Measurements from ENCODE around the gene NSRP1. TPM values are rescaled to one million over a fixed set of nuclear protein-coding genes. Genes with fewer than 3 reads are reported as not detected.
A peak's percentile ranks its signal among the peaks of the same experiment; 100 is the strongest.

Gene NSRP1
- total and polyA plus RNA-seq, 2 of the 13 experiments (the other 11 are each of a cell fraction or from before 2014, with no cell fraction given): 7.0 to 14.3 TPM

GRCh38 chr17:30222721-30223175 lies 106.1 kb downstream of the NSRP1 start (continued):
- TF ChIP-seq ZNF784 (CRISPR knock-in tag; IDR thresholded peaks at IDR 0.05; ENCODE audit: borderline replicate concordance): 0 out of 2 replicates have a peak, but pooled peaks have one; percentile 37
- no peak for TF ChIP-seq ZNF335 (CRISPR knock-in tag; IDR thresholded peaks at IDR 0.05)
- no peak for TF ChIP-seq ZBTB43 (CRISPR knock-in tag; conservative IDR thresholded peaks at IDR 0.05)
- 0 out of 2 replicates have a peak, but pooled peaks have one; percentile 32 for TF ChIP-seq RXRA (CRISPR knock-in tag; IDR thresholded peaks at IDR 0.05)
- TF ChIP-seq ZNF546 (CRISPR knock-in tag; conservative IDR thresholded peaks at IDR 0.05): no peak
- TF ChIP-seq ZNF530 (CRISPR knock-in tag; IDR thresholded peaks at IDR 0.05; ENCODE audit: low read depth): no peak
- no peak for TF ChIP-seq LBX2 (CRISPR knock-in tag; IDR thresholded peaks at IDR 0.05; ENCODE audit: borderline replicate concordance)
- no peak for TF ChIP-seq FOXP4 (CRISPR knock-in tag; IDR thresholded peaks at IDR 0.05)
- TF ChIP-seq PPARG (CRISPR knock-in tag; conservative IDR thresholded peaks at IDR 0.05): no peak
- no peak for TF ChIP-seq BATF2 (CRISPR knock-in tag; IDR thresholded peaks at IDR 0.05)
- no peak for TF ChIP-seq THYN1 (CRISPR knock-in tag; IDR thresholded peaks at IDR 0.05; ENCODE audit: borderline replicate concordance, low read depth)
- no peak for TF ChIP-seq SYNCRIP (IDR thresholded peaks at IDR 0.05; ENCODE audit: insufficient read depth, low read depth, low read length)
- TF ChIP-seq HNF1B (CRISPR knock-in tag; IDR thresholded peaks at IDR 0.05): no peak; the same call in 1 of the 2 replicates
- TF ChIP-seq SATB2 (CRISPR knock-in tag; IDR thresholded peaks at IDR 0.05): no peak
- peak; percentile 52 for TF ChIP-seq GATAD2A (CRISPR knock-in tag; IDR thresholded peaks at IDR 0.05)
- no peak for TF ChIP-seq ZFP90 (CRISPR knock-in tag; IDR thresholded peaks at IDR 0.05; ENCODE audit: borderline replicate concordance)
- no peak for TF ChIP-seq CREB3 (CRISPR knock-in tag; IDR thresholded peaks at IDR 0.05)
- TF ChIP-seq MTF2 (CRISPR knock-in tag; IDR thresholded peaks at IDR 0.05; ENCODE audit: borderline replicate concordance): no peak
- TF ChIP-seq ZNF260 (CRISPR knock-in tag; IDR thresholded peaks at IDR 0.05; ENCODE audit: borderline replicate concordance, low read depth): no peak
- no peak for TF ChIP-seq ZNF616 (CRISPR knock-in tag; IDR thresholded peaks at IDR 0.05; ENCODE audit: low read depth)
- peak; percentile 37; the same call in 1 of the 2 replicates for TF ChIP-seq DMAP1 (CRISPR knock-in tag; IDR thresholded peaks at IDR 0.05)
- no peak for TF ChIP-seq ZNF713 (CRISPR knock-in tag; IDR thresholded peaks at IDR 0.05)

Data from HepG2 (cell line).